SU-DHL-6 (cell line): Measurements from ENCODE around the gene CAMK4.

Experiments
- H2AFZ ChIP-seq: fragments of 200-600 bp; sonication (generic); 2 replicates; pipeline ENCODE4 v1.6.1; 2014; ENCODE audit warnings: low read depth, mild to moderate bottlenecking, moderate library complexity, mixed read lengths, antibody characterized with exemption, low read length; ENCODE audit not compliant: severe bottlenecking
- H3F3A ChIP-seq: fragments of 200-600 bp; shearing (Covaris generic); 2 replicates; pipeline ENCODE4 v1.6.0; 2016; ENCODE audit warnings: antibody characterized with exemption, mild to moderate bottlenecking; ENCODE audit not compliant: insufficient read depth
- H3K27ac ChIP-seq: fragments of 200-600 bp; sonication (generic); 2 replicates; pipeline ENCODE4 v1.5.1; 2016; ENCODE audit warnings: low read depth, mild to moderate bottlenecking, low read length, moderate library complexity, mixed read lengths
- H3K27me3 ChIP-seq: fragments of 200-600 bp; sonication (generic), shearing (Covaris generic); 2 replicates; pipeline ENCODE4 v1.6.0; 2014; ENCODE audit warnings: mild to moderate bottlenecking, low read length
- H3K36me3 ChIP-seq: fragments of 200-600 bp; sonication (generic); 2 replicates; pipeline ENCODE4 v1.6.1; 2014; ENCODE audit warnings: mild to moderate bottlenecking, low read length, mixed read lengths
- H3K4me2 ChIP-seq: fragments of 300-600, 200-600 bp; shearing (Covaris generic), sonication (generic); 2 replicates; pipeline ENCODE4 v1.6.0; 2014; ENCODE audit warnings: low read length, low read depth, mild to moderate bottlenecking; ENCODE audit not compliant: poor library complexity, severe bottlenecking
- H3K4me3 ChIP-seq: fragments of 200-600 bp; sonication (generic); 2 replicates; pipeline ENCODE4 v1.5.1; 2014; ENCODE audit warnings: antibody characterized with exemption, low read length, mild to moderate bottlenecking, mixed read lengths; ENCODE audit not compliant: insufficient read depth, poor library complexity, severe bottlenecking
- H3K79me2 ChIP-seq: fragments of 200-600 bp; sonication (generic); 2 replicates; pipeline ENCODE4 v1.6.1; 2014; ENCODE audit warnings: mild to moderate bottlenecking, low read length, moderate library complexity; ENCODE audit not compliant: insufficient read depth
- H3K9ac ChIP-seq: fragments of 200-600 bp; sonication (generic); 2 replicates; pipeline ENCODE4 v1.7.0; 2014; ENCODE audit warnings: mild to moderate bottlenecking, low read length
- H3K9me2 ChIP-seq: fragments of 200-600 bp; sonication (generic); replicated peaks from 2 replicates; pipeline ENCODE4 v1.6.1; 2014; ENCODE audit warnings: low read length; ENCODE audit not compliant: insufficient read depth
- H3K9me3 ChIP-seq: fragments of 200-600 bp; sonication (generic); 2 replicates; pipeline ENCODE4 v1.6.1; 2014; ENCODE audit warnings: low read length, mixed read lengths; ENCODE audit not compliant: insufficient read depth
- H4K20me1 ChIP-seq: fragments of 200-600 bp; sonication (generic); 2 replicates; pipeline ENCODE4 v1.6.1; 2014; ENCODE audit warnings: low read depth, mild to moderate bottlenecking, antibody characterized with exemption, low read length, moderate library complexity, mixed read lengths
- EZH2phosphoT487 ChIP-seq: fragments of 200-600 bp; sonication (generic), shearing (Covaris generic); conservative IDR thresholded peaks from 2 replicates; pipeline ENCODE4 v1.6.1; 2018; ENCODE audit warnings: mild to moderate bottlenecking, antibody characterized with exemption, low read length, moderate library complexity, mixed read lengths
- TF ChIP-seq, protein P1 (sequence below): fragments of 200-600 bp; sonication (generic); IDR thresholded peaks from one replicate; pipeline ENCODE4 v1.5.1; 2017; ENCODE audit warnings: antibody characterized with exemption, mild to moderate bottlenecking, low read length, moderate library complexity; ENCODE audit not compliant: insufficient read depth, poor library complexity, severe bottlenecking

Gene CAMK4

DNA sequence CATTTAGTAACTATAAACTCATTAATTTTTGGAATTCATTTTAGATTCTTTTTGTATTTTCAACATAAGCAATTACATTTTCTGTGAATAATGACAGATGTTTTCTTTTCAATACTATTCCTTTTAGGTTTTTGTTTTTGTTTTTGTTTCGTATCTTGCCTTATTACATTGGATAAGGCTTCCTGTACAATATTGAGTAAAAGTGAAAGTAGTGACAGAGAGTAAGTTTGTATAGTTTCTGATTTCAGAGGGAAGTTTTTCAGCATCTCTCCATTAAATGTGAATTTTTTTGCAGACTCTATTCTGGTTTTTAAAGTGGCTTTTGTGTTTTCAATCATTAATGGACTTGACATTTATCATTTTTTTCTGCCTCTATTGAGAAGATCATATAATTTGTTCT lies 12.8 kb upstream of the CAMK4 start:
- Histone ChIP-seq H3K9me3 (no peaks in the 10 kb centered on the region), H3K4me3 (no peak overlapping the region), H3K4me2 (no peak overlapping the region), H3F3A (no peaks in the 10 kb centered on the region), H3K27me3 (no peaks in the 10 kb centered on the region), H2AFZ (no peak overlapping the region), H3K9ac (no peak overlapping the region), H4K20me1 (no peaks in the 10 kb centered on the region), H3K79me2 (no peaks in the 10 kb centered on the region), H3K27ac (no peak overlapping the region), H3K9me2 (no peaks in the 10 kb centered on the region), H3K36me3 (no peaks in the 10 kb centered on the region)
- TF ChIP-seq, protein P1, sequence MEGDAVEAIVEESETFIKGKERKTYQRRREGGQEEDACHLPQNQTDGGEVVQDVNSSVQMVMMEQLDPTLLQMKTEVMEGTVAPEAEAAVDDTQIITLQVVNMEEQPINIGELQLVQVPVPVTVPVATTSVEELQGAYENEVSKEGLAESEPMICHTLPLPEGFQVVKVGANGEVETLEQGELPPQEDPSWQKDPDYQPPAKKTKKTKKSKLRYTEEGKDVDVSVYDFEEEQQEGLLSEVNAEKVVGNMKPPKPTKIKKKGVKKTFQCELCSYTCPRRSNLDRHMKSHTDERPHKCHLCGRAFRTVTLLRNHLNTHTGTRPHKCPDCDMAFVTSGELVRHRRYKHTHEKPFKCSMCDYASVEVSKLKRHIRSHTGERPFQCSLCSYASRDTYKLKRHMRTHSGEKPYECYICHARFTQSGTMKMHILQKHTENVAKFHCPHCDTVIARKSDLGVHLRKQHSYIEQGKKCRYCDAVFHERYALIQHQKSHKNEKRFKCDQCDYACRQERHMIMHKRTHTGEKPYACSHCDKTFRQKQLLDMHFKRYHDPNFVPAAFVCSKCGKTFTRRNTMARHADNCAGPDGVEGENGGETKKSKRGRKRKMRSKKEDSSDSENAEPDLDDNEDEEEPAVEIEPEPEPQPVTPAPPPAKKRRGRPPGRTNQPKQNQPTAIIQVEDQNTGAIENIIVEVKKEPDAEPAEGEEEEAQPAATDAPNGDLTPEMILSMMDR: no peak
- TF ChIP-seq EZH2phosphoT487: no peak

- Histone ChIP-seq H3K27ac (no peak overlapping the region), H2AFZ (no peak overlapping the region), H3K9me2 (no peaks in the 10 kb centered on the region), H3K9ac (no peak overlapping the region), H3F3A (no peaks in the 10 kb centered on the region), H3K79me2 (no peaks in the 10 kb centered on the region), H4K20me1 (no peaks in the 10 kb centered on the region), H3K4me3 (no peak overlapping the region), H3K27me3 (no peaks in the 10 kb centered on the region), H3K4me2 (no peak overlapping the region), H3K36me3 (no peaks in the 10 kb centered on the region), H3K9me3 (no peaks in the 10 kb centered on the region)
- TF ChIP-seq, protein P1: no peak
Observed at GRCh38 chr5:111214052-111214742, 10.0 kb upstream of the CAMK4 start.

DNA sequence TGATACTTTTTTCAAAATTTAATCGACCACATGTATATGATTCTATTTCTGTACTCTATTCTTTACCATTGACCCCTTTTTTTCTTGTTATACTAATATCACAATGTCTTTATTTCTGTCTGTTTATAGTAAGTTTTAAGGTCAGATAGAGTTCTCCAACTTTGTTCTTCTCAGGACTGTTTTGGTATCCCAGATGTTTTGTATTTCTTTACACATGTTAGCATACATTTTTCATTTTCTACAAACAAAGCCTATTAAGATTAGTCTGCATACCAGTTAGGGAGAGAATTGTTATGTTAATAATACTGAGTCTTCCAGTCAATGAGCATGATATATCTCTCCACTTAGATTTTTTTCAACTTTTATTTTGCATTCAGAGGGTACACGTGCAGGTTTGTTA lies 8.2 kb upstream of the CAMK4 start:
- H3K9me2 ChIP-seq: no peaks in the 10 kb centered on the region
- no peak overlapping the region for H3K4me2 ChIP-seq
- H3K27me3 ChIP-seq: no peaks in the 10 kb centered on the region
- TF ChIP-seq, protein P1: no peak
- TF ChIP-seq EZH2phosphoT487: no peak
- no peak overlapping the region for H2AFZ ChIP-seq
- no peaks in the 10 kb centered on the region for H3K79me2 ChIP-seq
- no peak overlapping the region for H3K27ac ChIP-seq
- no peaks in the 10 kb centered on the region for H4K20me1 ChIP-seq
- H3F3A ChIP-seq: no peaks in the 10 kb centered on the region
- H3K36me3 ChIP-seq: no peaks in the 10 kb centered on the region
- H3K9ac ChIP-seq: no peak overlapping the region
- H3K4me3 ChIP-seq: no peak overlapping the region
- no peaks in the 10 kb centered on the region for H3K9me3 ChIP-seq
